Measurements from ENCODE around the gene HPD.

The HPD gene

GRCh38 chr12:121875582-121875981 is 16.9 kb upstream of the HPD start:
- no peaks in the 10 kb centered on the region for H3K4me1 ChIP-seq (ENCODE audit: low read depth, poor library complexity, severe bottlenecking)
- no peak overlapping the region for H3K4me3 ChIP-seq (IDR thresholded peaks at IDR 0.05; ENCODE audit: insufficient read depth, low read depth, low read length)
- TF ChIP-seq CTCF (conservative IDR thresholded peaks at IDR 0.05; ENCODE audit: low read depth, low read length): no peak
- H3K27ac ChIP-seq: no peak overlapping the region
- H2AFZ ChIP-seq (ENCODE audit: low read depth): no peak overlapping the region
- no peaks in the 10 kb centered on the region for H3K36me3 ChIP-seq (ENCODE audit: insufficient read depth)
- H3K79me2 ChIP-seq (ENCODE audit: insufficient read depth, low read depth): no peaks in the 10 kb centered on the region
- H3K9ac ChIP-seq: no peak overlapping the region
- H4K20me1 ChIP-seq (ENCODE audit: insufficient read depth): no peaks in the 10 kb centered on the region
- H3K4me2 ChIP-seq: no peak overlapping the region
- H3K27me3 ChIP-seq (ENCODE audit: insufficient read depth, low read depth): no peaks in the 10 kb centered on the region

- Histone ChIP-seq H3K36me3 (ENCODE audit: insufficient read depth) (no peaks in the 10 kb centered on the region), H3K4me3 (IDR thresholded peaks at IDR 0.05; ENCODE audit: insufficient read depth, low read depth, low read length) (no peak overlapping the region), H3K79me2 (ENCODE audit: insufficient read depth, low read depth) (no peaks in the 10 kb centered on the region), H3K27ac (no peak overlapping the region), H3K4me1 (ENCODE audit: low read depth, poor library complexity, severe bottlenecking) (no peaks in the 10 kb centered on the region), H2AFZ (ENCODE audit: low read depth) (no peak overlapping the region), H3K4me2 (no peak overlapping the region), H3K27me3 (ENCODE audit: insufficient read depth, low read depth) (no peaks in the 10 kb centered on the region), H3K9ac (no peak overlapping the region), H4K20me1 (ENCODE audit: insufficient read depth) (no peaks in the 10 kb centered on the region)
- no peak for TF ChIP-seq CTCF (conservative IDR thresholded peaks at IDR 0.05; ENCODE audit: low read depth, low read length)
Observed at GRCh38 chr12:121874071-121874470, 15.4 kb upstream of the HPD start.

- H3K9ac ChIP-seq: no peak overlapping the region
- no peak overlapping the region for H3K4me3 ChIP-seq (IDR thresholded peaks at IDR 0.05; ENCODE audit: insufficient read depth, low read depth, low read length)
- H2AFZ ChIP-seq (ENCODE audit: low read depth): no peak overlapping the region
- H3K4me1 ChIP-seq (ENCODE audit: low read depth, poor library complexity, severe bottlenecking): no peaks in the 10 kb centered on the region
- no peaks in the 10 kb centered on the region for H3K36me3 ChIP-seq (ENCODE audit: insufficient read depth)
- TF ChIP-seq CTCF (conservative IDR thresholded peaks at IDR 0.05; ENCODE audit: low read depth, low read length): no peak
- H4K20me1 ChIP-seq (ENCODE audit: insufficient read depth): no peaks in the 10 kb centered on the region
- H3K4me2 ChIP-seq: no peak overlapping the region
- H3K79me2 ChIP-seq (ENCODE audit: insufficient read depth, low read depth): no peaks in the 10 kb centered on the region
- H3K27me3 ChIP-seq (ENCODE audit: insufficient read depth, low read depth): no peaks in the 10 kb centered on the region
- no peak overlapping the region for H3K27ac ChIP-seq
Observed at GRCh38 chr12:121873216-121873569, 14.5 kb upstream of the HPD start.

- Histone ChIP-seq H4K20me1 (ENCODE audit: insufficient read depth) (no peaks in the 10 kb centered on the region), H3K79me2 (ENCODE audit: insufficient read depth, low read depth) (no peaks in the 10 kb centered on the region), H2AFZ (ENCODE audit: low read depth) (no peak overlapping the region), H3K4me1 (ENCODE audit: low read depth, poor library complexity, severe bottlenecking) (no peaks in the 10 kb centered on the region), H3K36me3 (ENCODE audit: insufficient read depth) (no peaks in the 10 kb centered on the region), H3K27ac (no peak overlapping the region), H3K27me3 (ENCODE audit: insufficient read depth, low read depth) (no peaks in the 10 kb centered on the region), H3K4me3 (IDR thresholded peaks at IDR 0.05; ENCODE audit: insufficient read depth, low read depth, low read length) (no peak overlapping the region), H3K9ac (no peak overlapping the region), H3K4me2 (no peak overlapping the region)
- TF ChIP-seq CTCF (conservative IDR thresholded peaks at IDR 0.05; ENCODE audit: low read depth, low read length): no peak
Observed at GRCh38 chr12:121872546-121873215, 14.0 kb upstream of the HPD start.
